ENCODE data around the gene PHF20. TPM values are rescaled to one million over a fixed set of nuclear protein-coding genes. Genes with fewer than 3 reads are reported as not detected.

Gene PHF20
- total and polyA plus RNA-seq, 2 of the 13 experiments (the other 11 are each of a cell fraction or from before 2014, with no cell fraction given), result 22.8 to 34.1 TPM

DNA sequence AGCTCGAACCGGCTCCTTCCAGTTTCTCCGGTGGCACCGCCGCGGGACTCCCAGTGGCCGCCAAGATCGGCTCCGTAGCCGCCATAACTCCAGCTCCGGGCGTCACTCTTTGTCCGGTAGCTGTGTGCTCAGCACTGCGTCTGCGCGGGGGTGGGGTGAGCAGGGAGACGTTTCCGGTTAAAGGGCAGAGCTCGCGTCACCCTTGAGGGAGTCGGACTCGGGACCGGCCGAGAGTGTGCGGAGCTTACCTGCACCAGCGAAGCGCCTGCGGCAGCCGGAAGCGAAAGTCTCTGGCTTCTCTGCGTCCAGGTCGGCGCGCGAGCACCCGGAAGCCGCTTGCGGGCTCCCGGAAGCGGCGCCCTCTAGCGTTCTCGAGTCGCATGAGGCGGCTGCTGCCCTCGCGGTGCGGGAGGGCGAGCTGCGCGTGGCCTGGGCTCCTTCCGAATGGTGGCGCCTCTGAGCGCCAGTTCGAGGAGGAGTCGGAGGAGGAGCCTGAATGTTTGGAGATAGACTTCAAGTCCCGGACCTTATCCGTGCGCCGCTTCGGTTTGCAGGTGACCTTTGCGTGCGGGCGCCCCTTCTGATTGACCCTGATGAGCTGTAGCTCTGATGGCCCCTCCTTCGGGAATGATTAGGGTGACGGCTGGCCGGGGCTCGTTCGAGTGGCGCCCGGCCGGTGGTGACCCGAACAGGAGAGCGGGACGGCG lies 182.5 kb downstream of the PHF20 start, which contains the start of gene SCAND1 (continued):
- TF ChIP-seq, protein P1, sequence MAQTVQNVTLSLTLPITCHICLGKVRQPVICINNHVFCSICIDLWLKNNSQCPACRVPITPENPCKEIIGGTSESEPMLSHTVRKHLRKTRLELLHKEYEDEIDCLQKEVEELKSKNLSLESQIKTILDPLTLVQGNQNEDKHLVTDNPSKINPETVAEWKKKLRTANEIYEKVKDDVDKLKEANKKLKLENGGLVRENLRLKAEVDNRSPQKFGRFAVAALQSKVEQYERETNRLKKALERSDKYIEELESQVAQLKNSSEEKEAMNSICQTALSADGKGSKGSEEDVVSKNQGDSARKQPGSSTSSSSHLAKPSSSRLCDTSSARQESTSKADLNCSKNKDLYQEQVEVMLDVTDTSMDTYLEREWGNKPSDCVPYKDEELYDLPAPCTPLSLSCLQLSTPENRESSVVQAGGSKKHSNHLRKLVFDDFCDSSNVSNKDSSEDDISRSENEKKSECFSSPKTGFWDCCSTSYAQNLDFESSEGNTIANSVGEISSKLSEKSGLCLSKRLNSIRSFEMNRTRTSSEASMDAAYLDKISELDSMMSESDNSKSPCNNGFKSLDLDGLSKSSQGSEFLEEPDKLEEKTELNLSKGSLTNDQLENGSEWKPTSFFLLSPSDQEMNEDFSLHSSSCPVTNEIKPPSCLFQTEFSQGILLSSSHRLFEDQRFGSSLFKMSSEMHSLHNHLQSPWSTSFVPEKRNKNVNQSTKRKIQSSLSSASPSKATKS (CRISPR knock-in tag; IDR thresholded peaks at IDR 0.05), result no peak; the same call in none of the 2 replicates
- TF ChIP-seq SNRNP70 (IDR thresholded peaks at IDR 0.05; ENCODE audit: low read depth, low read length) (no peak), ZSCAN25 (CRISPR knock-in tag; IDR thresholded peaks at IDR 0.05) (peak; percentile 70; the same call in 1 of the 2 replicates), POGZ (CRISPR knock-in tag; IDR thresholded peaks at IDR 0.05) (peak; percentile 99), ZNF232 (CRISPR knock-in tag; IDR thresholded peaks at IDR 0.05; ENCODE audit: borderline replicate concordance) (peak; percentile 93), RBFOX2 (IDR thresholded peaks at IDR 0.05; ENCODE audit: low read depth, low read length) (peak; percentile 99), ZNF354B (CRISPR knock-in tag; IDR thresholded peaks at IDR 0.05) (peak; percentile 54), CERS6 (CRISPR knock-in tag; IDR thresholded peaks at IDR 0.05) (0 out of 2 replicates have a peak, but pooled peaks have one; percentile 2), RAD51 (IDR thresholded peaks at IDR 0.05; ENCODE audit: borderline replicate concordance) (no peak), ZNF124 (CRISPR knock-in tag; IDR thresholded peaks at IDR 0.05) (peak; percentile 94), BORCS8-MEF2B (CRISPR knock-in tag; IDR thresholded peaks at IDR 0.05) (peak; percentile 96), ATM (IDR thresholded peaks at IDR 0.05; ENCODE audit: borderline replicate concordance) (no peak), EZH2 (conservative IDR thresholded peaks at IDR 0.05; ENCODE audit: low read depth, low read length) (no peak), HOXA9 (CRISPR knock-in tag; IDR thresholded peaks at IDR 0.05; ENCODE audit: borderline replicate concordance) (peak; percentile 39; the same call in 1 of the 2 replicates), MAFF (IDR thresholded peaks at IDR 0.05; ENCODE audit: low read depth, low read length) (no peak), ZFP91 (CRISPR knock-in tag; IDR thresholded peaks at IDR 0.05; ENCODE audit: borderline replicate concordance) (peak; percentile 97), ETV5 (CRISPR knock-in tag; IDR thresholded peaks at IDR 0.05; ENCODE audit: borderline replicate concordance) (peak; percentile 96), ZNF841 (CRISPR knock-in tag; IDR thresholded peaks at IDR 0.05; ENCODE audit: borderline replicate concordance) (no peak; the same call in 1 of the 2 replicates), IKZF4 (CRISPR knock-in tag; IDR thresholded peaks at IDR 0.05; ENCODE audit: borderline replicate concordance, low read depth, not compliant biosample characterization) (peak; percentile 95), ARNT (IDR thresholded peaks at IDR 0.05) (no peak), KMT2A (CRISPR knock-in tag; IDR thresholded peaks at IDR 0.05) (peak; percentile 98), ZBTB39 (CRISPR knock-in tag; IDR thresholded peaks at IDR 0.05) (no peak; the same call in 1 of the 2 replicates)
- TF ChIP-seq, protein P2, sequence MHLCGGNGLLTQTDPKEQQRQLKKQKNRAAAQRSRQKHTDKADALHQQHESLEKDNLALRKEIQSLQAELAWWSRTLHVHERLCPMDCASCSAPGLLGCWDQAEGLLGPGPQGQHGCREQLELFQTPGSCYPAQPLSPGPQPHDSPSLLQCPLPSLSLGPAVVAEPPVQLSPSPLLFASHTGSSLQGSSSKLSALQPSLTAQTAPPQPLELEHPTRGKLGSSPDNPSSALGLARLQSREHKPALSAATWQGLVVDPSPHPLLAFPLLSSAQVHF (CRISPR knock-in tag; IDR thresholded peaks at IDR 0.05), result peak; percentile 86
